Brain pericyte (primary cell): ENCODE results near the gene SLC38A8.

Experiments used
- DNase-seq: peaks from one replicate; pipeline ENCODE4 v3.0.0-alpha.2; 2012; ENCODE audit warnings: low read depth, low spot score

Gene SLC38A8

DNA sequence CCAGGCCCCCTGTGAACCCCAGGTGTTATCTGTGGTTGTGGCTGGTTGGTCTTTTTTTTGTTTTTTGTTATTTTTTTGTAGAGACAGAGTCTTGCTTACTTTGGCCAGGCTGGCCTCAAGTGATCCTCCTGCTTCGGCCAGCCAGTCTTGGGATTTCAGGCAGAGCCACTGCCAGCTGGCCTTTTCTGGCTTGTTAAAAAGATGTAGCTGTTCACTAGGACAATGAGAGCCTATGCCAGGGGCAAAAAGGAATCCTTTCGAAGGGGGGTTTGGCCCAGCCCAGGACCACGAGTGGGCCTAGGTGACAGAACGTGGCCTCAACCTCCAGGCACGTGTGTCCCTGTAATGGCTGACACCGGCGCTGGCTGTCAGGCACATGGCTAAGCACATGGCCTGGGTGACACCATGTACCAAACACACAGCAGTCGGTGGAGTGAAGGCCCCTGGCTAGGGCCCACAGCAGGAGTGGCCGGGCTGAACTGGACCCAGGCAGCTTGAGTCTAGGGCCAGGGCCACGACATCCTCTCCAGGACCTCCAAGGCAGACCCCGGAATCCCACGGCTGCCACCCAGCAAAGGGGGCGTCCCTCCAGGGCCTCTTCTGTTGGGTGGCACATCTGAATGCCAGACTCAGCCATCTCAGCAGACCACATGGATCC, 6.9 kb upstream of the SLC38A8 start:
- no peak for DNase-seq

DNA sequence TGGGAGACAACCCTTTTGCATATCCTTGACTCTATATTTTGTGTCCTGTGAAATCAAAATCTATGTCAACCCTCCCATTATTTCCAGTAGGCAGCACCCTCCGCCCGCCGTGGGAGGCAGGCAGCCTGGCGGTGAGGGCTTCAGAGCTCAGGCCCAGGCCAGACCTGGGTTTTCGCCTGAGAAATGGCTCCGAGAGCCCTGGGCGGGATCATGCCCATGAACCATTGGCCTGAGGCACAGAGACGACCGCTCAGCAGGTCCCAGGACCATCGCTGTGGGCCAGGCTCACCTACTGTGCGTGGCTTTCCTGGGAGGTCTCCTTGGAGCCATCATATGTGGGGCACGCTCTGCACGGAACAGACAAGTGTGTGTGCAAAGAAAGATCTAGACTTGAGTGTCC, 6.3 kb upstream of the SLC38A8 start:
- no peak for DNase-seq

DNA sequence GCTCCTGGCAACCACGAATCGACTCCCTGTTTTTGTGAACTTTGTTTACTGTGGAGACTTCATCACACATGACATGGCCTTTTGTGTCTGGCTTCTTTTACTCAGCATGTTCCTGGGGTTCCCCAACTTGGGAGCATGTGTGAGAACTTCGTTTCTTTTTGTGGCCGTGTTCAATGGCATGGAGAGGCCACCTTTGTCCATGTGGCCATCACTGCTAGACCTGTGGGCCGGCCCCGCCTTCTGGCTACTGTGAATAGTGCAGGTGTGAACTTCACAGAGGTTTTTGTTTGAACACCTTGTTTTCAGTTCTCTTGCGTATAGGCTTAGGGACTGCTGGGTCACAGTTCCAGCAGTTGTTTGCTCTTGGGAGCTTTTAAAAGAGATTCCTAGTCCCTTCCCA, 5.7 kb upstream of the SLC38A8 start:
- no peak for DNase-seq

DNA sequence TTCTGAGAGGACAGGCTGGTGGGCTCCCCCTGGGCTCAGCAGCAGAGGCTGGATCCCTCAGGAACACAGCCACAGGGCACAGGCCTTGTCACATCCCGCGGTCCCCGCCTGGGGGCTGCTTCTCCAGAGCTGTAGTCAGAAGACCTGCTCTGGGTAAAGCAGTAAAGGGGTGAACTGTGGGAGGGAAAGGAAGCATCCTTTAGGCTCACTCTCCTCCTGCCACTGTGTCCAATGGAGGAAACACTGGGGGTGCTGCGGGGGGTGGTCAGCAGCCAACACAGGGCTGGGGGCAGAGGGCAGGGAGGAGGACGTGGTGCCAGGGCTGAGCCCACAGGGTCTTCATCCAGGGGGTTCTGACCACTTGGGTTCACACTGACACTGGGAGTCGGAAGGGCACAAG, 5.0 kb upstream of the SLC38A8 start:
- no peak for DNase-seq

DNA sequence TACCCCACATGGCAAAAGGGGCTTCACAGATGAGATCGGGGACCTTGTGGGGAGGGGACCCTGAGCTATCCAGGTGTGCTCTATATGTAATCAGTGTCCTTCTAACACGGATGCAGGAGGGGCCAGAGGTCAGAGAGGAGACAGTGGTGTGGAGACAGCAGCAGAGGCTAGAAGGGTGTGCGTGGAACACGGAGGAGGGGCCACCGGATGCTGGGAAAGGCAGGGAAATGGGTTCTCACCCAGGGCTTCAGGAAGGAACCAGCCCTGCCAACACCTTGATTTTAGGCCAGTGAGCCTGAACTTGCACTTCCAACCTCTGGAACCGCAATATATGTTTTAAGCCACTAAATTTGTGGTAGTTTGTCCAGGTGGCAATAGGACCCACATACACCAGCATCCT, 4.6 kb upstream of the SLC38A8 start:
- DNase-seq: no peak

DNA sequence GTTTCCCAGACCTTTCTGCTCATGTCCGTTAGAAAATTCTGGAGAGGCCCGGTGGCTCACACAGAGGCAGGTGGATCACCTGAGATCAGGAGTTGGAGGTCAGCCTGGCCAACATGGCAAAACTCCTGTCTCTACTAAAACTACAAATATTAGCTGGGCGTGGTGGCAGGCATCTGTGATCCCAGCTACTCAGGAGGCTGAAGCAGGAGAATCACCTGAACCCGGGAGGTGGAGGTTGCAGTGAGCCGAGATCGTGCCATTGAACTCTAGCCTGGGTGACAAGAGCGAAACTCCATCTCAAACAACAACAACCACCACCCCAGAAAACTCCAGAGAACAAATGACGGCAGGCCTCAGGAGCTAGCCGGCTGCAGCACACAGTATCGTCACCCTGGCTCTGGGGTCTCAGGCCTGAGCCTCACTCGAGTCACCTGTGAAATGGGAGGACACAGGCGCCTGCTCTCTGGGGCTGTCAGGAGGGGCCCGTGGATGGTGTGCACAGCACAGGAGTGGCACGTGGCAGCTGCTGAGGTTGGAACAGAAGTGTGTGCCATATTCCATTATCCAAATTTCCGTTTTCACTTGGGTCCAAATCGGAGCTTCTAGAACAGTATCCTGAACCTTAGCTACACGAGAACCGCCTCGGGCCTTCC, 3.3 kb upstream of the SLC38A8 start:
- no peak for DNase-seq

DNA sequence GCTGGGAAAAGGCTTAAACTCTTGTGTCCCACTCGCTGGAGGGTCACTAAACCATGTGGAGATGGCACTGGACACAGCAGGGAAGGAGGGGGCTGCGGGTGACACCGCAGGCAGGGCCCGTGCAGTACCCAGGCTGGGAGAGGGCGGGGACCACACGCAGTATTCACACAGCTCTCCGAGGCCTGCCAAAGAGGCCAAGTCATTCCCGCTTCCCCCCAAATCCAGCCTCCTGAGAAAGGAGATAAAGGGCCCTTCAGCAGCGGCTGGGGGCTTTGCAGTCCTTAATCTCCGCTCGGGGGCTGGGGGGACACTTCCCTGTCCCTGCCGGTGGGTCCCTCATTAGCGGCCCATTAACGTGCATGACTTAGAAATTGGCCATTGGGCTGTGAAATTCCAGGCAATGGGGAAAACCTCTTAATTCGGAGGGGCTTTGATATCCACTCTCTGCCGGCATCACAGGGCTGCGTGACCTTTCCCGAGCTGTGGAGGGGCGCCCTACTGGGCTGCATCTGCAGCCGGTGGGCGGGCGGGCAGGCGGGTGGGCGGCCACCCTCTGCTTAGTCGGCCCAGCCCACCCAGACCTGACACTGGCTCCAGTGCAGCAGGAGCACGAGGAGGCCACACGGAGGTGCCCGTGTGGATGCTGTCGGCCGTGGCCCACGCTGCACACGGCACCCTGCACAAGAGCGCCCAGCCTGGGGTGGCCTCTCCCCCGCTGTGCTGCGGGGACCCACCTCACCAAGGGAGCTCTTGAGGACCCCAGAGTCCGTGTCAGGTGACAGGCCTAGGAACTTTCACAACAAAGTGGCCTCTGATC, 2.6 kb upstream of the SLC38A8 start:
- no peak for DNase-seq

DNA sequence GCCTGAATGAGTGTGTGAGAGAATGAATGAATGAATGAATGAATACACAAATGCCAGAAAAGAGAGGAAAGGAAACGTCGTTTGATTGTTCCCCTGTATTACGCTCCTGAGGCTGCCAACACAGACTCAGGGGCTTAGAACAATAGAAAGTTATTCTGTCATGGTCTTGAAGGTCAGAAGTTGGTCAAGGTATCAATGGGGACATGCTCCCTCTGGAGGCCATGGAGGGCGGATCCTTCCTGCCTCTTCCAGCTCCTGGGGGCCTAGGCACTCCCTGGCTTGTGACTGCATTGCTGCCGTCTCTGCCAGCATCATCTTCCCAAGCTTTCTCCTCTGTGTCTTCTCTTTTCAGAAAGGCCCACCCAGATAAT, 1.5 kb upstream of the SLC38A8 start:
- DNase-seq: no peak

DNA sequence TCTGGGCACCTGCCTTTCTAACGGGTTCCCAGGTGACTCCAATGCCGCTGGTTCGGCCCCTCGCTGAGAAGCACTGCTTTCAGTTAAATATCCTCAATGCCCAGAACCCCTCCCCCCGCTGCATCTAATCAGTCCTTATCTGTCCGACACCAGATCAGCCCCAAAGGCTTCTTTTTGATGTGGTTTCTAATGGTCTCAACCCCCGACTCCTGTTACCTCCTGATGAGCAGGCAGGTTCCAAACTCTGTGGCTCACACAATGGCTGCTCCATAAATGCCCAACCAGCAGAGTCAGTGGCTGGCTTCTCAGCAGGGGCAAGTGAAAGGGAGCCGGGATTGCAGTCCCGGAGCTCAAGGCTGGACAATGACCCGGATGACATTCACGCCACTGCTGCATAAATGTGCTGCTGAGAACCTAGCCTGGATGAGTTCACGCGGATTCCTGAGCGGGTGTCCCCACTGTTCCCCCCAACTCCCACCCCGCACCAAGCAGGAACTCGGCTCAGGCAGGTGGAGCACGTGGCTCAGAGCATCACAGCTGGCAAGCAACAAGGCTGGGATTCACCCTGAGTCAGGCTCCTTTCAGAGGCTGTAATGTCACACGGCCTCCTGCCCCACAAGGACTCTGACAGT, 1.0 kb upstream of the SLC38A8 start:
- DNase-seq: no peak

DNA sequence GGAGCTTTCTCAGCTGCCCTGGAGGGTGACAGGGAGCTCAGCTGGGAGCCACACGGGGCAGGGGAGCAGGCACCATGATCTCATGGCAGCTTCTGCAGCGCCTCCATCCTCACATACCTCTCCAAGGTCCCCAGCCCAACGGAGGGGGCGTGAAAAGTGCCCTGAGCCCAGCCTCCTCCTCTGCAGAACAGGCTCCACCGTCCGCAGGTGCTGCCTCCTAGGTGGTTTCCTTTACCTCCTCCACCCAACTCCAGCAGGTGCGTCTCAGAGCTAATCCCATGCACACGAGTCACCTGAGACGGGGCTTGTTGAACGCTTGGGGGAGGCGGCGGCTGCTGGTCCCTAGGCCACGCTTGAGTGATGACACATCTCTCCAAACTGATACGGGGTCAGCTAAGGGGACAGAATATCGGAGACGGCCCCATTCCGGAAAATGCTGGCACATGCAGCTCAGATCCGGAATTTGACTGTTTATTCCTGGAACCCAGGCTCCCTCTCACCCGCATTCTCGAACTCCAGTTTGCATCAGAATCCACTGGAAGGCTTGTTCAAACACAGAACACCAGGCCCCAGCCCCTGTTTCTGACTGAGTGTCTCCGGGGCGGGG, 387 bp upstream of the SLC38A8 start:
- DNase-seq: no peak

DNA sequence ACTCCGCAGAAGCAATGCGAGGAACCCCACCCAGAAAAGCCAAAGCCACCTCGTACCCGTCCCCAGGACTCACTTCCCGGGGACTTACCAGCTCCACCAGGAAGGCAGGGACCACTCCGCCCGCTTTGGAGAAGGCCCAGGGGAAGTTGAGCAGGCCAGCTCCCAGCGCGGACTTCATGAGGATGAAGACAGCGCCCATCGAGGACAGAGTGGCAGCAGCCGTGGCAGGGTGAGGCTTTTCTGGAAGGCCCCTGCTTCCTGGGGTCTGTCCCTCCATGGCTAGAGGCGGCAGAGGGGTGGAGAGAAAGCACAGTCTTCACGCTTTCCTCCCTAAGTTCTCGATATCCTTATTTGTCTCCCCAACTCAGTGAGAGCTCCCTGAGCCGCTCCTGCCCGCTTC, 714 bp downstream of the SLC38A8 start:
- DNase-seq: no peak

DNA sequence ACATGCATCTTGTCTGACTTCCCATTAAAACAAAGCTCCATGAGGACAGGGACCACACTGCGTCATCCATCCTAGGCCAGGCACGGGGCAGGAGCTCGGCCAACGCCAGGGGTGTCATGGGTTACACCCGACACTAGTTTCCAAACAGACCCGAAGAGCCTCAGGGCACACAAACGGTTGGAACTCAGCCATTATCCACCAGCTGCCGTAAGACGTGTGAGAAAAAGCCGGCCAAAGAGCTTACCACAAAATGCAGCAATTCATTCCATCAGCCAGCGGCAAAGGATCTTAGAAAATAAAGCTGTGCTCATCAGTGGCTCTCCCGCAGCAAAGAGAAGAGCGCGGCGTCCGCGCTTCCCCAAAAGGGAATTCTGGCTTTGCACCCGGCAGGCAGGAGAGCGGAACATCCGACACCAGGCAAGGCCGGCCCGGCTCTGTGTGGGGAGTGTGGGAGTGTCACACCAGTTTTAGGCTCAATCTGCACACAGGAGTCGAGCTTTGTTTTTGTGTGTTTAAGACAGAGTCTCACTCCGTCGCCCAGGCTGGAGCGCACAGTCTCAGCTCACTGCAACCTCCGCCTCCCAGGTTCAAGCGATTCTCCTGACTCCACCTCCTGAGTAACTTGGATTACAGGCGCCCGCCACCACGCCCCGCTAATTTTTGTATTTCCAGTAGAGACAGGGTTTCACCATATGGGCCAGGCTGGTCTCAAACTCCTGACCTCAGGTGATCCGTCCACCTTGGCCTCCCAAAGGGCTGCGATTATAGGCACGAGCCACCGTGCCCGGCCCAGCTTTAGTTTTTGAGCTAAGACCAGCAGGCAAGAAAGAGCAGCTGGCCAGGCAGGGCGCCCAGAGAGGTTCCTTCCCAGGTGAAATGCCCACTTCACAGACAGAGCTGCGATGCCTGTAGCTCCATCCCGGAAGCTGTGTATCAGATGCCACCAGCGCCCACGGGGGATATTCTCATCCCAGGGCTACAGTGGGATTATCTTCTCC, 1.5 kb downstream of the SLC38A8 start:
- no peak for DNase-seq

DNA sequence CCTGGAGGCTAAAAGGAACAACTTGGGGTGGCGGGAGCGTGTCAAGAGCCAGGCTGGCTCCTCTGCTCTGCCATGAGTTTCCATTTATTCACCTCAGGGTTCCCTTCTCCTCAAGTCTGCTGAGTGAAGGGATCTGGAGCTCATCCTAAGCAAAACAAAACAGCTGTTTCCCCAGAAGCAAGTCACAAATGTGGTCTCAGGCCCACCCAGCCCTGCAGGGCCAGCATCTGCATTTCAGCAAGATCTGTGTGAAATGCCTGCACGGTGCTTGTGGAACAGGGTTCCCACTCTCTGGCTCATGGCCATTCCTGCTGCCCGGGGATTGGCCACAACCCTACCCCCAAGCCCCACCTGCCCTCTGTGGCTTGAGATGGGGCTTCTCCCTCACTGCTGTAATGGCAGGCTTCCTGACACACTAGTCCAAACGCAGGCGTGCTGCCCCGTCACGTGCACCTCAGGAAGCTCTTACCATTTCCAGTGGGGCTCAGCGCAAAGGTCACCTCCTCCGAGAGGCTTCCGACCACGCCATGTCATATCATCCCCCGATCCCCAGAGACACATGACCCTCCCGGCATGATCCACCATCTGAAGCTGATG, 2.3 kb downstream of the SLC38A8 start:
- no peak for DNase-seq

DNA sequence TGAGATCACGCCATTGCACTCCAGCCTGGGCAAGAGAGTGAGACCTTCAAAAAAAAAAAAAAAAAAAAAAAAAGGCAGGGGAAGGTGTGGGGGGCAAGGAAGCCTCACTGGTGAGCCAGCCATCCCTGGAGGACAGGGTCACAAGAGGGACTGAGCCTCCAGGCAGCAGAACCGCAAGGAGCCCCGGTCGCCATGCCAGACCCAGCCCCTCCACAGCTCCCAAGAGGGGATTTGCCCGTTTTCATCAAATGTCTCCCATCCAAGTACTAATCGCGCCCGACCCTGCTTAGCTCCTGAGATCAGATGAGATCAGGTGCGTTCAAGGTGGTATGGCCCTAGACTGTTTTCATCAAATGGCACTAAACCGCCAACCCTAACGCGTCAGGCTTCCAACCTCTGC, 2.9 kb downstream of the SLC38A8 start:
- DNase-seq: no peak

DNA sequence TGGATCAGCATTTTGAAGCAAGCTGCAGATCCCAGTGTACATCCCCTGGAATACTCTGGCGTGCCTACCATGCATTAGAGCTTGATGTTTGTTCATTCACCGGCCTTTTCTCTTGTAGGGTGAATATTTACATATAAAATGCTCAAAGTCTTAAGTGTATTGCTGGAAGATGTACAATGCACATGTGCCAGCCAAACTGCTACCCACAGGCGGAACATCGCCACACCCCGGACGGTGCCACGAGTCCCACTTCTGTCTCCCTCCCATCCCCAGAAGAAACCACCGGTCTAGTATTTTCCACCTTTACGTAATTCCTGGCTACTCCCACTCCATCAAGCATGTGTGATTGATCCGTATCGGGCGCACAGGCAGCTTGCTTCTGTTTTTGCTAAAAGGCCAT, 4.1 kb downstream of the SLC38A8 start:
- DNase-seq: no peak

DNA sequence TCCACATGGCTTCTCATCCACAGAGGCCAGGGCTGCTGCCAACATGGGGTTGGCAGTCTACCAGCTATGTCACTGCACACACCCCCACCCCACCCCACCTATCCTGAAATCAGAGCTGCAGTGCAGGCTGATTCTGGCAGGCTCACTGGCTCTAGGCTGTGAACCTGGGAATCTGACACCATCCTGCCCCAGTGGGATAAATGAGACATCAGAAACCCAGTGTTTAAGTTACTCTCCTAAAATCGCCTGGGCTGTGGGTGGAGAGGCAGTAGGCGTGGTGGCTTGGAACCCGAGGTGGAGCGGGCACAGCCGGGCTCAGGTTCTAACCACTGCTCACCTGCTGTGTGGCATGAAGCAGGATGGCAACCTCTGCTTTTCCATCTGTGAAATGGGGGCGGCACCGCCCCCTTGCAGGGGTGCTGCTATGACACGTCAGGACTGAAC, 5.6 kb downstream of the SLC38A8 start:
- no peak for DNase-seq

DNA sequence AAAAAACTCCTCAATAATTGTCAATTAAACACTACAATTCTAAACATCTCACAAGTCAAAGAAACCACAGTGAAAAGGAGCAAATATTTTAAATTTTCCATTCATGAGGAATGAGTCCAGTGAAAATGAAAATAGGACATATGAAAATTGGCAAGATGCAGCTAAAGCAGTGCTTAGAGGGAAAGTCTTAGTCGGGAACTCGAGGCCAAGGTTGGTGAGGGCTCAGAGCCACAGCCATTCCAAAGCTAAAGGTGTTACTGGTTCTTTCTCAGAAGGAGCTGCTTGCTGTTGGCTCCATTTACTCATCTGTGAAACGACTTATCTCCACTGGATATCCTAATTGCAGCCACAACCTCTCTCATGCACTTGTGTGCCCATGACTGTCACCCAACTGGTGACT, 6.5 kb downstream of the SLC38A8 start:
- no peak for DNase-seq

DNA sequence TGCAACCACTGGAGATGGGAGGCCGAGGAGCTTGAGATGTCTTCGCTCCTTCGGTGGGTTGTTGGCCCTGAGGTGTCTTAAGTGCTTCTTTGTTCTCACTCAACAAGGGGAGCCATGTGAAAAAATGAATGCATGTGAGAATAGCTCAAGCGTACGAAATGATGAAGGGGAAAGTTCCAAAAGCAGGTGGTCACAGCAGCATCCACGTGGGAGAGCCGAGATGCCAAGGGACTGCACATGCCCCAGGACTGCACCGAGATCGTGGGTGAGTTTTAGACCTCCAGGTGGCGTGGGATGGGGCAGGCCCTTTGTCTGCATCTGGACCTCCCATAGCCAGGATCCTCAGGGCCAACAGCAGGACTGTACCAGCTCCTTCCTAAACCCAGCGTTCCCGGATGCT, 8.1 kb downstream of the SLC38A8 start:
- DNase-seq: no peak

DNA sequence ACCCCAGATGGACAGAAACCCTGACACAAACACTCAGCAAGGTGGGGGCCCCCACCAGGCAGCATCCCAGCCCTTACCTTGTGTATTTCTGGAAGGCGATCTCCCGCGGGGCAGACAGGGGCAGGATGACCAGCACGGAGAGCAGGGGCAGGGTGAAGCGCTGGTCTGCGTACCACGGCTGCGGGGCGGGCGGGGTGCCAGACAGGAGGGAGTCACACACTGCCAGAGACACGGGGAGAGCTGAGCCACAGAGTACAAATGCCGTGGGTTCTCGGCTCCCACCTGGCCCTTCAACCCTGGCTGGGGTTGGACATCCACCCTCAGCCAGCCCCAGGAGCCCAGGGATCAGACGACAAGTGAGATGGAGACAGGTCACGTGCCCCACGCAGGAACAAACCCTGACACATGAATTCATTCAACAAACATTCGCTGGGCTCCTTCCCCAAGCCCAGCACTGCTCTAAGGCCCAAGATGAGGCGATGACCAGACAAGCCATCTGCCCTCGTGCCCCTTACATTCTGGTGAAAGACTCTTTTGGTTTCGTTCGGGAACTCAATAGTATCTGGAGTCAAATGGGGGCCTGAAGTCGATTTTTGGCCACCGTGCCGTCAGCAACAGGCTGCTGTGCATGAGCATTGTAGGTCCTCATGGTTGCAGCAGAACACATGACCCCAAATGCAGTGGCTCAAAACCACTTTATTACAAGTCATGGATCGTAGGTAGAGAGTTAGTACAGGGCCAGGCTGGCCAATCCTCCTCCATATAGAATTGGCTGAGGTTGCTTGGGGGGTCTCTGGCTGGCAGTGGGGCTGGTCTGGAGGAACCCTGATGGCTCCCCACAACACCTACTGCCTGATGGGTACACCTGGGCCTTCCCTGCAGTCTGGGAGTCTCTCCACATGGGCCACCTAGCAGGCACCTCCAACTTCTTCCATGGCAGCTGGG, 9.1 kb downstream of the SLC38A8 start:
- DNase-seq: no peak
